ENCODE measurements around the gene TUBGCP2.

Gene TUBGCP2

DNA sequence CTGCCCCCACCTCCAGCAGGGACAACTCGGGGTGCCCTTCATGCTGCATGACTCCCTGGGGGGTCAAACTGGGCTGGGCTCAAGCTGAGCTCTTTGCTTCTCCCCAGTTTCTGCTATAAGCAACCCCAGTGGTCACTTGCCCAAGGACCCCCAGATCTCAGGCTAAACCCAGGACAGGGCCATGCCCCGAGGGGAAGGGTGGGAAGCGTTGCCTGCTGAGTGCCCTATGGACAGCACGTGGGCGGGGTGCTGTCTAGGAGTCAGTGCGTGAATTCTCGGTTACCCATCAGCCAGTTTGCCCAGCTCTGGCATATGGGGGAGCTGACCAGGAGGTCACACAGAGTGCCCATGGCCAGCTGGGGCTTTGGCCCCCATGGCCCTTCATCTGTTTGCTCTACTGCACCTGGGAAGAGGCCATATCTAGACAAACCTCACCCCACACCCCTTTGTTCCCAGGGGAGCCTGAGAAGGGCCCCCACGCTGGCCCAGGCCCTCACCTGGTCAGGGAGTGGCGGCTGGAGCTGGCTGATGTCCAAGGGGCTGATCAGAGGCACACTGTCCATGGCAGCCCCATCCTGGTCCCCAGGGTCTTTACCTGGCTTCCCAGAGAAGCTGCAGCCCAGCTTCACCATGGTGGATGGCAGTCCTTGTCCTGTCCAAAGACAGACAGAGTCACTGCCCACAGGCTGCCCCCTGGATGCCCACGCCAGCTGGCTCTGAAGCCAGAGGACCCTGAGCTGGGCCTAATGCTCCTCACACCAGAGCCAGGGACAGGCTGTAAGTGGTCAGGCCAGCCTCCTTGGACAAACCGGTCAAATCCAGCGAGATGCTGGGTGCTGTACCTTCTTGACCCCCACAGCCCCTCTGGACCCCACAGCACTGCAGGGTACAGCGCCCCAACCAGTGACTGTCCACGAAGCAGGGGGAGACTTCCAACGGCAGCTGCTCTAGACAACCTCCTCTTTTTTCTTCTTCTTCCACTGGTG lies 20.0 kb upstream of the TUBGCP2 start:
- peaks cover 62% of the 10 kb centered on the region for H3K27me3 ChIP-seq (ENCODE audit: insufficient read depth, poor library complexity, severe bottlenecking)
- no peaks in the 10 kb centered on the region for H3K36me3 ChIP-seq (ENCODE audit: low read depth)
- DNase-seq (ENCODE audit: low spot score) (peak; percentile 55), ATAC-seq (ENCODE audit: low read depth) (no peak)
- no peaks in the 10 kb centered on the region for H3K4me1 ChIP-seq (ENCODE audit: insufficient read depth, poor library complexity, severe bottlenecking)
- no peak overlapping the region for H3K27ac ChIP-seq (ENCODE audit: poor library complexity, severe bottlenecking)
- H3K9me3 ChIP-seq (ENCODE audit: severe bottlenecking) = no peaks in the 10 kb centered on the region
- TF ChIP-seq, protein P1, sequence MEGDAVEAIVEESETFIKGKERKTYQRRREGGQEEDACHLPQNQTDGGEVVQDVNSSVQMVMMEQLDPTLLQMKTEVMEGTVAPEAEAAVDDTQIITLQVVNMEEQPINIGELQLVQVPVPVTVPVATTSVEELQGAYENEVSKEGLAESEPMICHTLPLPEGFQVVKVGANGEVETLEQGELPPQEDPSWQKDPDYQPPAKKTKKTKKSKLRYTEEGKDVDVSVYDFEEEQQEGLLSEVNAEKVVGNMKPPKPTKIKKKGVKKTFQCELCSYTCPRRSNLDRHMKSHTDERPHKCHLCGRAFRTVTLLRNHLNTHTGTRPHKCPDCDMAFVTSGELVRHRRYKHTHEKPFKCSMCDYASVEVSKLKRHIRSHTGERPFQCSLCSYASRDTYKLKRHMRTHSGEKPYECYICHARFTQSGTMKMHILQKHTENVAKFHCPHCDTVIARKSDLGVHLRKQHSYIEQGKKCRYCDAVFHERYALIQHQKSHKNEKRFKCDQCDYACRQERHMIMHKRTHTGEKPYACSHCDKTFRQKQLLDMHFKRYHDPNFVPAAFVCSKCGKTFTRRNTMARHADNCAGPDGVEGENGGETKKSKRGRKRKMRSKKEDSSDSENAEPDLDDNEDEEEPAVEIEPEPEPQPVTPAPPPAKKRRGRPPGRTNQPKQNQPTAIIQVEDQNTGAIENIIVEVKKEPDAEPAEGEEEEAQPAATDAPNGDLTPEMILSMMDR (IDR thresholded peaks at IDR 0.05; ENCODE audit: poor library complexity, severe bottlenecking) = no peak
- no peak overlapping the region for H3K4me3 ChIP-seq (ENCODE audit: severe bottlenecking)

DNA sequence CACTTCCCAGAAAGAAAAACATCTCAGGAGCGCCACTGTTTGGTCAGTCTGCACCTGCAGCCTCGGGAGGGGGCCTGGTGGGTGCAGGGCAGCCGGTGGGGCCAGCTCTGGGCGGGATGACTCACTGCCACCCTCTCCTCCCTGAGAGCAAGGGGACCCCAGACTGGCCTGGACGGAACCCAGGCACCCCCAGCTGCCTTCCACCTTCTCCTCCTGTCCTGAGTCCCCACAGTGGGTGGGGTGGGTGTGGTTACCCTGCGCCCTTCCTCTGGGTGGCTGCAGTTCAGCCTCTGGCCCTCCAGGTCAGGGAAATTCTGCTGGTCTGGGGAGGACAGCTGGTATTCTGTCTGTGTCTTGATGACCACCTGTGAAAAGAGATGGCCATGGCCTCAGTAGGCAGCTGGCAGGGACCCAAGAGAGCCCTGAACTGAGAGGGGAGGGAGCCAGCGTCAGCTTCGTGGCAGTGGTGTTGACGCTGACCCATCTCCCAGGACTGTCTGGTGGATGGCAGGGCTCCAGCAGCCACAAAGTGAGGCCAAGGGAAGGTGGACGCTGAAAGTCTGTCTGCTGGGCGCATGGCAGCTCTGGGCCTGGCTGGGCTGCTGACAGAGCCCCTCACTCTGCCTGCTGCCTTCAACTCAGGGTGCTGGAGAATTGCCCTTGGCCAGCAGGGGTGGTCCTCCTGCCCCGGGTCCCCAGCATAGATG lies 19.1 kb upstream of the TUBGCP2 start:
- H3K9me3 ChIP-seq (ENCODE audit: severe bottlenecking) = no peaks in the 10 kb centered on the region
- no peak overlapping the region for H3K4me3 ChIP-seq (ENCODE audit: severe bottlenecking)
- TF ChIP-seq, protein P1 (IDR thresholded peaks at IDR 0.05; ENCODE audit: poor library complexity, severe bottlenecking) = no peak
- H3K27ac ChIP-seq (ENCODE audit: poor library complexity, severe bottlenecking) = no peak overlapping the region
- H3K36me3 ChIP-seq (ENCODE audit: low read depth) = no peaks in the 10 kb centered on the region
- no peak for ATAC-seq (ENCODE audit: low read depth)
- H3K27me3 ChIP-seq (ENCODE audit: insufficient read depth, poor library complexity, severe bottlenecking) = peaks cover 60% of the 10 kb centered on the region
- DNase-seq (ENCODE audit: low spot score) = peak; percentile 43
- no peaks in the 10 kb centered on the region for H3K4me1 ChIP-seq (ENCODE audit: insufficient read depth, poor library complexity, severe bottlenecking)

DNA sequence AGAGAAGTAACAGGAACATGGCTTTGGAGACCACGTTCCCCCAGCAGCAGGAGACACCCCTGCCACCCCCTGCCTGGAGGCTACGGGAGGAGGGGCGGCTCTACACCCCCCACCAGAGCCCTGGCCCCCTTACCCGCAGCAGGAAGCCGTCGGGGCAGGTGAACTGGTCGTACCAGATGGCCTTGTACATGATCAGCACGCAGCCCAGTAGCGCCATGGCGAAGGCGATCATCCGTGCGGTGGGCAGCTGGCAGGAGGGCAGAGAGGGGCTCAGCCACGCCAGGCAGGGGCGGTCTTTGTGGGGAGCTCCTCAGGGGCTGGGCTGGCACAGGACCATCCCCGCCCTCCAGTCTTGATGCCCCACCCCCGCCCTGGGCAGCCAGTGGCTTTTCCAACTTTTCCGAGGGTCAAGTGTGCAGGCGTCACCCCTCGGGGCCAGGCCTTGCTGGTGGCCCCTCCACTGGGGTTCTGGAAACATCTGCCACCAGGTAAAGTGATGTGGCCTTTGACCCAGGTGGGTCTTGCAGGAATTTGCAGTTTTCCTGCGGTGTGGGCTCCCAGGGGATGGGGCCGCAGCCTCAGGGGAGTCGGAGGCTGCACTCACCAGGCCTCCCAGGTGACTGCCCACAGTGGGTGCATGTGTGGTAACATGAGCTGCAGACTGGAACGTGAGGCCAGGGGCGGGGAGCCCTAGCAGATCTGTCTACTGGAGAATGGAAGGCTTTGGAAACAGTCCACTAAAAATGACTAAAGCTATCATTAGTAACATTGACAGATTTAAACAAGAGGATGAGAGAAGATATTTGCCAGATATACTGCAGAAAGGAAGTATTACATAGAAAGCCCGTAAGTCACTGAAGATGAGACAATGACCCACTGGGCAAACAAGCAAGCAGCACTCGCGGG lies 18.3 kb upstream of the TUBGCP2 start:
- TF ChIP-seq, protein P1 (IDR thresholded peaks at IDR 0.05; ENCODE audit: poor library complexity, severe bottlenecking) = no peak
- Histone ChIP-seq H3K4me1 (ENCODE audit: insufficient read depth, poor library complexity, severe bottlenecking) (no peaks in the 10 kb centered on the region), H3K27ac (ENCODE audit: poor library complexity, severe bottlenecking) (no peak overlapping the region), H3K36me3 (ENCODE audit: low read depth) (no peaks in the 10 kb centered on the region), H3K4me3 (ENCODE audit: severe bottlenecking) (no peak overlapping the region), H3K9me3 (ENCODE audit: severe bottlenecking) (no peaks in the 10 kb centered on the region), H3K27me3 (ENCODE audit: insufficient read depth, poor library complexity, severe bottlenecking) (peaks cover 52% of the 10 kb centered on the region)
- ATAC-seq (ENCODE audit: low read depth) = no peak
- no peak for DNase-seq (ENCODE audit: low spot score)

DNA sequence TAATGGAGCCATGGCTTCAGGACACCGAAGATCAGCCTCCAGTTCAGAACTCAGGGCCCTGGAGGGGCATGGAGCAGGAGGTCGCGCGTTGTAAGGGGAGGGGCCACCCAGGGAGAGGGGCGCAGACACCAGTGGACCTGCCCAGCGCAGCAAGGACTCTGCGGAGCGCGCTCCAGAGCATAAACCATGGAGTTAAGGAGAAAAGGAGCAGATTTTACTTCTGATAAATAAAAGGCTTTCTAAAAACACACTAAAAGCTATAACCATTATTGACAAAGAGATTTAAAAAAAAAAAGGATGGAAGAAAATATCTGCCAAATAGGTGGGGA lies 17.5 kb upstream of the TUBGCP2 start:
- Histone ChIP-seq H3K9me3 (ENCODE audit: severe bottlenecking) (no peaks in the 10 kb centered on the region), H3K36me3 (ENCODE audit: low read depth) (no peaks in the 10 kb centered on the region), H3K4me1 (ENCODE audit: insufficient read depth, poor library complexity, severe bottlenecking) (no peaks in the 10 kb centered on the region), H3K4me3 (ENCODE audit: severe bottlenecking) (no peak overlapping the region), H3K27me3 (ENCODE audit: insufficient read depth, poor library complexity, severe bottlenecking) (peaks cover 45% of the 10 kb centered on the region), H3K27ac (ENCODE audit: poor library complexity, severe bottlenecking) (no peak overlapping the region)
- TF ChIP-seq, protein P1 (IDR thresholded peaks at IDR 0.05; ENCODE audit: poor library complexity, severe bottlenecking) = no peak
- no peak for ATAC-seq (ENCODE audit: low read depth)
- DNase-seq (ENCODE audit: low spot score) = no peak
